NCI-H2107 (cell line): Measurements from ENCODE around the gene DDX10.
"Not testable (repeated sequence)": the region's sequence is repeated elsewhere in the genome, so short reads cannot be mapped to it uniquely, and the experiment has no call there.

ENCODE experiments used
- DNase-seq: peaks from one replicate; lab custom pipeline; 2025; lab: John Stamatoyannopoulos, UW

DDX10 gene

DNA sequence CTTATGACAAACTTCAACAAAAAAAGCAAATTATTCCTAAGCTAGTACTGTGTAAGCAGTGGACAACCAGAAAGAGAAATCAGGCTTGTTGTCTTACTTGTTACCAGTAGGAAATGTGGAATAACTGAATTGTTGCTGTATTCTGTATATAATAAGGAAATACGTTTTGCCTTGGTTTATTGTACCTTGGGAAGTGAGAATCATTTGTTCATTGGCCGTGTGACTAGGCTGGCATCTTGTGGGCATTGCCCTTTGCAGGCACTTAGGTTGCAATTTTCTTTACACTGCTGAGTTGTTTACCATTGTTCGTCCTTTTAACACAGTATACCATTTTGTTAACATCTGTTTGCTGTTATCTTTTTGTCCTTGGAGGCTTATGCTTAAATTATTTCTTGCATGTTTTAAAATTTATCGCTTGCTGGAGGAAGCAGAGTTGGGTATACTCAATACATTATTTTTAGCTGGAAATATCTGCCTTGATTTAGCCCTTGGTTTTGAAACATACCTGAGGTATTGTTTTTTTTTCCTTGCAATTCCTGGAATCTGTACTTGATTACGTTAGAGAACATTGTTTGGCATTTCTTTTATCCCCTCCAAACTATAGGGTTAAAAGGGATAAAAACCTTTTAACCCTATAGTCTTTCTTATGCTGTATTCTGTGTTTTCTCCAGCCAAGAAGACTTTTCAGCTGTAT lies 109.3 kb downstream of the DDX10 start:
- DNase-seq: no peak

DNA sequence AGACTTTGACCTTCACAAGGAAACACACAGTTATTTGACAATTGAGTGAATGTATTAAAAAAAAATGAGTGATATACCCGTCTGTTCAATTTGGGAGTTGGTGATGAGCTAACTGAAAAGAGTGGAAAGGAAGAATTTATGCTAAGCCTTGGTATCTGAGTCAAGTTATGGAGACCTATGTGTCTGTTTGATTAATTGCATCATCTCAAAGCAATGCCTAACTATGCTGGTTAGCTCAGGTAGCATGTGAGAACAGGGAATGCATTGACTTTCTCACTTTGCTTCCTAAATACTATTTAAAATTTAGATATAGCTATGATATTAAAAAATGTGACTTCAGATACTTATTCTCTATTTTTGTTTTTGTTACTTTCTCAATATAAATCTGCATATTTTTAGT lies 110.5 kb downstream of the DDX10 start:
- DNase-seq: no peak

DNA sequence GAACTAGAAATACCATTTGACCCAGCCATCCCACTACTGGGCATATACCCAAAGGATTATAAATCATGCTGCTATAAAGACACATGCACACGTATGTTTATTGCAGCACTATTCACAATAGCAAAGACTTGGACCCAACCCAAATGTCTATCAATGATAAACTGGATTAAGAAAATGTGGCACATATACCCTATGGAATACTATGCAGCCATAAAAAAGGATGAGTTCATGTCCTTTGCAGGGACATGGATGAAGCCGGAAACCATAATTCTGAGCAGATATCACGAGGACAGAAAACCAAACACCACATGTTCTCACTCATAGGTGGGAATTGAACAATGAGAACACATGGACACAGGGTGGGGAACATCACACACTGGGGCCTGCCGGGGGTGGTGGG lies 114.3 kb downstream of the DDX10 start:
- DNase-seq: not testable (repeated sequence)

DNA sequence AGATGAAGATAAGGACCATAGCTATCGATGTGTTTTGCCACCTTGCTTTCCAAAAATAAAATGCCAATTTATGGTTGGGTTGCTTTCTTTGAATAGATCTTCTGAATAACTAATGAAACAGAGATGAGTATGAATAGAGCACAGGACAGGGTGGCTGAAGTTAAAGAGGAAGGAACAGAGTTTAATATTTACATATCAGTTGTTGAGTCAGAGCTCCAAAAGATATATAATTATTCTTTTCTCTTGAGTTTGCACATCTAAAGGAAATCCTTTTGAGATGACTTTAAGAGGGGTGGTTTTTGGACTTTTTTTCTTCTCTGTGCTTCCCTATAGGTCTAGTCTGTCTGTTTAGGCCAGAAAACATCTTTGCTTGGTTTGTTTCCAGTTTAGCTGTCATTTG lies 115.2 kb downstream of the DDX10 start:
- no peak for DNase-seq

DNA sequence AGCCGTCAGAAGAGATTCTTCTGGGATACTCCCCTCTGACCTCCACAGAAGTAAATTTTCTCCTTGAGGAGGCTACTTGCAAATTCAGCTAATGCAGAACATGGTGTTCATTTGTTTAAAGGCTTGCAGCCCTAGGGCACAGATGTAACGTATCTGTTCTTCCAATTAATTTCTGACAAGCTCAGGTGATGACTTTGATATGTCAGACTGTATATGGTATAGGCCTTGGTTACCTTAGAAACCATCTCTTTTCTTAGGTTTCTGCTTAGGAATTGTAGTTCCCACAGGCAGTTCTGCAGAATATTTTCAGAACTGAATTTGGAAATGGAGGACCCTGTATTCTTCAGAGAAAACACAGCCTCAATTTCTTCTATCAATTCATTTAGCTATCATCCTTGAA lies 117.1 kb downstream of the DDX10 start:
- DNase-seq: no peak

DNA sequence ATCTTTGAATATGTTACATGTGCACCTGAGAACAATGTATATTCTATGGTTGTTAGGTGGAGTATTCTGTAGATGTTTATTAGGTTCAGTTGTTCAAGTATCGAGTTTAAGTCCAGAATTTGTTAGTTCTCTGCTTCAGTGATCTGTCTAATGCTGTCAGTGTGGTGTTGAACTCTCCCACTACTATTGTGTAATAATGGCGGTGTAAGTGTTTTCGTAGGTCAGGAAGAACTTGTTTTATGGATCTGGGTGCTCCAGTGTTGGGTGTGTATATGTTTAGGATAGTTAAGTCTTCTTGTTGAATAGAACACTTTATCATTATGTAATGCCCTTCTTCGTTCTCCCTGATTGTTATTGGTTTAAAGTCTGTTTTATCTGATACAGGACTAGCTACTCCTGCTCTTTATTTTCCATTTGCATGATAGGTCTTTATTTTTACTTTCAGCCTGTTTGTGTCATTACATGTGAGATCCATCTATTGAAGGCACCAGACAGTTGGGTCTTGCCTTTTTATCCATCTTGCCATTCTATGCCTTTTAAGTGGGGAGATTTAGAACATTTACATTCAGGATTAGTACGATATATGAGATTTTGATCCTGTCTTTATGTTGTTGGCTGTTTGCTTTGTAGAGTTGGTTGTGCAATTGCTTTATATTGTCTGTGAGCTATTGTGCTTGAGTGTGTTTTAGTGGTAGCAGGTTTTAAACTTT lies 121.6 kb downstream of the DDX10 start:
- DNase-seq: no peak

DNA sequence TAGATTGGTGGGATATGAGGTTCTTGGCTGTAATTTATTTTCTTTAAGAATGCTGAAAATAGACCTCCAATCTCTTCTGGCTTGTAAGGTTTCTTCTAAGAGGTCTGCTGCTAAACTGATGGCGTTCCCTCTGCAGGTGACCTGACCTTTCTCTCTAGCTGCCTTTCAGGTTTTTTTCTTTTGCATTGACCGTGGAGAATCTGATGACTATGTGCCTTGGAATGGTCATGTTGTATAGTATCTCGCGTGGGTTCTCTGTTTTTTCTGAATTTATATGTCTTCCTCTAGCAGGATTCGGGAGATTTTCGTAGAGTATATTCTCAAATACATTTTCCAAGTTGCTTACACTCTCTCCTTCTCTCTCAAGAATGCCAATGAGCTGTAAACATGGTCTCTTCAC lies 122.2 kb downstream of the DDX10 start:
- DNase-seq: no peak

DNA sequence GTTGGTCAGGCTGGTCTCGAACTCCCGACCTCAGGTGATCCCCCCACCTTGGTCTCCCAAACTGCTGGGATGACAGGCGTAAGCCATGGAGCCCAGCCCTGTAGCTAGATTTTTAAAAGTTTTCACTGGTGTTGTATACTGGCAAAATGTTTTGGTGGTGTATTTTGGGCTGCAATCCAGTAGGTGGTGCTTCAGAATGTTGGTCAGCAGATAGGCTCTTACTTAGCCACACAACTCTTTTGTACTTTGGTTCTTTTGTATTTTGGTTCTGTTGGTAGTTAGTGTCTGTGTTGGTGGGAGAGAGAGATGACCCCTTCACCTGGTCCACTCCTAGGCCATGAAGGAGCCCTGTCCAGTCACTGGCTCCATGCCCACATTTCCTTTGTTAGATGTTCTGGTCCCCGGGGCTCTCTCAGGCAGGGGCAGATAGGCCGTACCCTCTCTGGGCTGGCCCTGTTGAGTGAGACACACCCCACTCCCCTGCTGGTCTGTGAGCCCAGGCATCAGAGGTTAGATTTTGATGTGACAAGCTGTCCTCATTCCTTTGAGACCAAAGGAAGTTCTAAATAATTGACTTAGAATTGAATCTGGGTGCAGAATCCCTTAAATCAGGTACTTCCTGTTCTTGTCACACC lies 123.8 kb downstream of the DDX10 start:
- DNase-seq: no peak

DNA sequence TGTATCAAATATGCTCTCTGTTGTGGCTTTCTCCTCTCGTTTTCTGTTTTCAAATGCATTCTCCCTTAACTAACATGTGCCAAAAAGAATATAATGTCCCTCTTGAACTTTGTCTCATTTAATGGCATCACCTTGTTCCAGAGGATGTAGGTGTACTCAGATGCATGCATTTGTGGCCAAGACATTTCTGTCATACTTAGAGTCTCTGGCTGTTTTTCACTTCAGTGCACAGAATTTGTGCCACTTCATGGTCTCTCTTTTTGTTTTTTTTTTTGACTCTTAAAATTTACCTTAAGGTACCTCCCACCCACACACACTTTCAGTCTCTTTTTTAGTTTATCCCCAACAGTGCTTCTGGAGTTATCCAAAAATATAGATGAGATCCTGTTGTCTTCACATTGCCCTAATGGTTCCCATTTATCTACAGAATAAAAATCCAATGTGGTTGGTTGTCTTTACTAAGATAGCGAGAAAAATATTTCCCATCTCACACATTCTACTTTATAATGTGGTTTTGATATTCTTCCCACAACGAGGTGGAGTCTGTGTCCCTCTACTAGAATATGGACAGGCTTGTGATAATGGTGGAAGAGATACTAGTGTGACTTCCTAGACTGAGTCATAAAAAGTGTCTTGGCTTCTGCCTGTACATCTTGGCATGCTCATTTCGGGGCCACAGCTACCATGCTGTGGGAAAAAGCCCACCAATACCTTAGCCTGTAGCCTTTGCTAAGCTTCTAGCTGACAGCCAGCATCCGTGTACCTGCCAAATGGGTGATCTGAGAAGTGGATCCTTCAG lies 125.8 kb downstream of the DDX10 start:
- DNase-seq: no peak

DNA sequence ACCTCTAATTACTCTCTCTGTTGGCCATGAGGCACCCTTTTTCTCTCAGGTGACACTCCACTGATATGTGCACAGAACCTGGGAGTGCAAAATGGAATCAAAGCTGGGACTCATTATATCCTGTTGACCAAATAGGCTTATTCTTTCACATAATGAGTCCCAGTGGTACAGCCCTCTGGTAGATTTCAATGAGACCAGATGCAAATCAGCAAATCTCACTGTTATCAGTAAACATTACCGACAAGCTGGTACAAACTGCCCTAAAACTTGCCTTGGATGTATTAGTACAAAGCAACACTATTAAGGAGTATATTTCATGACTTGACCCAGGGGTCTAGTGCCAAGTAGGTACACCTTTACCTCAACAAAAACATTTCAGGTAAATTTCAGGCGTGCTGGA lies 128.3 kb downstream of the DDX10 start:
- DNase-seq: no peak

DNA sequence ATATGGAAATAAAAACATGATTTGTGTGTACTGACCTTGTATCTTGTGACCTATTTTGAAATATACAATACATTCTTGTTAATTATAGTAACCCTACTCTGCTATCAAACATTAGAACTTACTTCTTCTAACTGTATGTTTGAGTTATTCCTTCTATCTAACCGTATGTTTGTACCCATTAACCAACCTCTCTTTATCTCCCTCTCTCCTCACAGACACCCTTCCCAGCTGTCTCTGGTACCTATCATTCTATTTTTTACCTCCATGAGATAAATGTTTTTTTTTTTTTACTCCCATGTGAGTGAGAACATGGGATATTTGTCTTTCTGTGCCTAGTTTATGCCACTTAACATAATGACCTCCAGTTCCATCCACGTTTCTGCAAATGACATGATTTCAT lies 128.7 kb downstream of the DDX10 start:
- DNase-seq: no peak

DNA sequence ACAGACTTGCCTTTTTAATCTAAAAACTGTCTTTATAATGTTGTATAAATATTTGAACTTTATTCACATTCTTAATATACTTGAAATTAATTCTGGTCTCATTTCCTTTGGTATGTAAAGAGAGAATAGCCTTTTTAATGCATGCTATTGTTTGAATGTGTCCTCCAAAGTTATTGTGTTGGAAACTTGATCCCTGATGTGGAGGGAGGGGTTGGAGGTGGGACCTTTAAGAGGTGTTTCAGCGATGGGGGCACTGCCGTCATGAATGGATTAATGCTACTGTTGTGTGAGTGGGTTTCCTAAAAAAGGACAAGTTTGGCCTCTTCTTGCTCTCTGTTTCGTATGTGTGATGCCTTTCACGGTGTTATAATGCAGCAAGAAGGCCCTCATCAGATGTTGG lies 131.7 kb downstream of the DDX10 start:
- DNase-seq: no peak

DNA sequence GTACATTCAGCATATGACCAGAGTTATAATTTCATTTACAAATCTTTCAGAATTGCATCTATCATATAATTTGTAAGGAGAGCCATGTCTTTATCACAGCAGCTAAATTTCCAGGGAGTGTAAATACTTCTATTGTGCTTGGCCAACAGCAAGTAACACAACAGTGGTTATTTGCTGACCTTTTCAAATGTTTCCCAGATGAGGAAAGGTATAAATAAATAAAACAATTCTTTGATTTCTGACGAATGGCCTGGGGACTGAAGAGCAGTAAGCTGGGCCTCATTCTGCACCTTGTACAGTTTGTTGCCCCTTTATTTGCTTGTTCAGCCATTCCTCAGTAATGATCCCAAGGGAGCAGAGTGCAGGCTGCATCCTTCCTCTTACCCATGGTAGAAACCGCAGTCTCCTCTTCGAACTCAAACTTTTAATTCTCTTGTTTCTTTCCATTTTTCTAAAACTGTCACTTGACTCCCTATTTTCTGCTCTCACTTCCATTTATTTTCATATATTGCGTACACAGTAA lies 132.8 kb downstream of the DDX10 start:
- DNase-seq: no peak

DNA sequence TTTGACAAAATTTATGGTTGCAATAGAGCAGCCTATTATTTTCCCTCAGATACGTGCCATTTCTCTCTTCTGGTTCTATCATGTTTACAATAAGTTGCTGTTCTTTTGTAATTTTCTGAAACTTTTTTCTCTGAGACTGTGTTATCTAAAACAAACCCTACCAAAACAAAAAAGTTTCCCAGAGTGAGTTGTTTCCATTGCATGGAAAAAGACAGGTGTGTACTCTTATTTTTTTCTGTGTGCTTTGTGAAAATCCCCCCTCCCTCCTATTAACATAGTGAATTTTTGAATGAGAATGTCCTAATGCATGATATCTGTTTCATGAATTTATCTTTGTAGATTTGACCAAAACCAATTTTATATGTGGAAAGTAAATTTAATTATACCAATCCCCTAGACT lies 137.6 kb downstream of the DDX10 start:
- DNase-seq: no peak

DNA sequence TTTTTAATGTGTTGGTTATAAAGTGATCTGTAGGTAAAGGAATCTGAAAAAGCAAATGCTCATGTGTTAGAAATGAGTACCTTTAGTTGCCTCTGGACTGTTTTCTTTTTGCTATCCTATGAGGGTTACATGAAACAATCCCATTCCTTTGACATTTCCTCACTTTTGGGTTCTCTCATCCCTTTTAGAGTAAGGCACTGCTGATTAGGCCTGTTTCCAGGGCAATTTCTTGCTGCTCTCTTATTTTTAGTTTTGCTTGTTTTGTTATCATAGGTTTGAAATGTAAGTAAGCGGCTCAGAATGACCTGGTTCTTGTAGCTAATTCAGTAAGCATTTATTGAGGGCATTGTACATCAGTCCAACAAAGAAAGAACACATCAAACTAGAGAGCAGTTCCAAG lies 138.9 kb downstream of the DDX10 start:
- DNase-seq: no peak

DNA sequence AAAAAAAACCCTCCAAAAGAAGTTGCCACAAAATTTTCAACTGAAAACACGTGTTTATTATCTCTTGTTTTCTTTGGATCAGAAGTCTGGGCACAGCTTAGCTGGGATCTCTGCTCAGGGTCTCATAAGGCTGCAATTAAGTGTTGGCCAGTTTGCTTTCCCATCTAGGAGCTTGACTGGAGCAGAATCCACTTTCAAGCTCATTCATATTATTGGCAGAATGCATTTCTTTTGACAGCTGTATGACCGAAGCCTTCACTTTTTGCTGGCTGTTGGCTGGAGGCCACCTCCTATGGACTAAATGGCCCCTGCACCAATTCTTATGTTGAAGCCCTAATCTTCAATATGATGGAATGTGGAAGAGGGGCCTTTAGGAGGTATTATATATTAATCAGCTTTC lies 139.6 kb downstream of the DDX10 start:
- no peak for DNase-seq

DNA sequence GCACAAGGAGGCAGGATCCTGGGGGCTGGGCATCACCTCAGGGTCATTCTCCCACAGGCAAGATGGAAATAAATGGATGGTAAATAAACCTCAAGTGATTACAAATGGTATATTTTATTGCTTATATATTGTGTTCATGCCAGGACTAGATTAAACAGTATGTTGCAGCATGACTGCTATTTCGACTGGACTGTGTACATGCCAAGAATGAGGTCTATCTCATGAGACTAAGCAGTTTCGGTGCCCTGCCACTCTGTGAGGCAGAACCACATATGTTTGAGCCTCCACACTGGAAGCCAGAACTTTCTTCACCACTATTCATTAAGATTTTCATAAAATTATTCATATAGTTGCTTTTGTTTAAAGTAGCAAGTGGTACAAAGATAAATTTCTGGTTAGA lies 140.2 kb downstream of the DDX10 start:
- DNase-seq: no peak

DNA sequence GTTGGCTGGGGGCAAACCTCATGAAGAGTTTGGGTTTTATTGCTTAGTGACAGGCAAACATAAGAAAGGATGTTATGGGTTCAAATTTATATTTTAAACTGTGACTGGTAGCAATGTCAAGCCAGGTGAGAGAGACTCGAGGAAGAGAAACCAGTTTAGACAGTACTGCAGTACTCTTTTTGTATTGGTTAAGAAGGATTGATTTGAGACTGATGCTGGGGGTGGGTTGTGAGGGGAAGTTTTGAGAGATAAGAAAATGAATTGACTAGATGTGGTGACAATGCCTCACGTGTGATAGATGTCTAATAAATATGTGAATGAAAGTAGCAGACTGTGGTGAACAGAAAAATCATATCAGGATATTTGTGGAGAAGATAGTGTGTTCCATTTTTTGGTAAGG lies 142.4 kb downstream of the DDX10 start:
- DNase-seq: no peak

DNA sequence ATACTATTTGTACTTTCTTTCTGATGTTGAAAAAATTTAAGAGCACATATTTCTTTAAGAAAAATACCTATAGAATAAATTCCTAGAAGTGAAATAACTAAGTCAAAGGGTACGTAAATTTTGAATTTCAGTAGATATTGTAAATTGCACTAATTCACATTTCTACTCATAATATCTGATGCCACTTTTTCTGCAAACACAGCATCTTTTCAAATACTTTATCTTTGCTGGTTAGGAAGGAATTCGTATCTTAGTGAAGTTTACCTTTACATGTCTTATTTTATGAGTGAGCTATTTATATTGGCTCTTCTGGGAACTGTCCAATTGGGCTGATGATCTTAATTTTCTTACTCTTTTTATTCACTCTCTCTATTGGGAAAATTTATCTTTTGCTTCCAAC lies 148.2 kb downstream of the DDX10 start:
- no peak for DNase-seq

DNA sequence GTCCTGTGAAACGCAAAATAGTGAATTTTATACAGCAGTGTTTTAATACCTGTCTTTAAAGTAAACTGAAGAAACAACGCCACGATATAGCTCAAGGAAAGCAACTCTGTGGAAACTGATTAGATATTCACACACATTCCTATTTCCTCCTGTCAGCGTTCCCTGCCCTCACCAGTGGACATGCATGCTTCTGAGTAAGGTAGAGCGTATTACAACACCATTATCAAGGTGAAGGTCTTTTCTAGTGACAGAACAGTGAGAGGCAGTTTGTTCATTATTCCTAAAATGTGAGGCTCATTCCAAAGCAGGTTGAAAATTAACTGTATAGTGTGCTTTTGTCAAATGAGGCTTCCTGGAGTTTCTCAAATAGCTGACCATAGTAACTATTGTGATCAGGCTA lies 153.1 kb downstream of the DDX10 start:
- DNase-seq: no peak

DNA sequence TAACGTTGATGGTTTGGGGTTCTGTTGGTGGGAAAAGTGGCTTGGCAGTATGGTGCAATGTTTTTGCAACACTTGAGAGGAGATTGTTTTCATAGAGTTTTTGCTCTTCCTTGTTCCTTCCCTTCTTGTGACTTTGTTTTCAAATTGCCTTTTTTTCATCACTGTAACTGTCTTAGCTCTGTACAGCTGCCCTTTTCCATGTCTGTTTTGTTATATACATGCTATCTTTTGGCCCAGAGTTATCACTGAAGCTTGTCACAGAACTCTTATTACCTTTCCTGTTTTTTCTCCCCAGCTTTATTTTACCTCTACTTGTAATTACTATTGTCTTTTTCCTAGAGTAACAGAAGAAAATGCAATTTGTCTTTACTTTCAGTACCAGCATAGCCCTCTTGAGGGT lies 154.1 kb downstream of the DDX10 start:
- no peak for DNase-seq

DNA sequence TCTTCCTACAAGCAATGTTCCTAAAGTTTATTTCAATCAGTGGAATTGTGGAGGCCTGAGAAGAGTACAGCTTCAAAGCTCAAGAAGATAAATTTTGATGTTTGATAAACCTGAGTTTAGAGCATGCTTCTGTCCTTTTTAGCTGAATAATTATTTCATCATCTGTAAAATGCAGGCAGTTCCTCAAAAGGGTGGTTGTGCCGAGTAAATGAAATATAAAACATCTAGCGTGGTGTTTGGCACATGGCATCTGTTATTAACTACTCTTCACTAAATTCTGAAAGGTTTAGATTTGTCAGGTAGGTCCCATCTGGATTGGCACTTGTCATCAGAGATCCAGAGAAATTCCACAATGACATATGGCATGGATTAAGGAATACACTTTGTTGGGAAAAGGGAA lies 155.1 kb downstream of the DDX10 start:
- no peak for DNase-seq
